Measurements from ENCODE around the gene RAVER2.

Gene RAVER2

DNA sequence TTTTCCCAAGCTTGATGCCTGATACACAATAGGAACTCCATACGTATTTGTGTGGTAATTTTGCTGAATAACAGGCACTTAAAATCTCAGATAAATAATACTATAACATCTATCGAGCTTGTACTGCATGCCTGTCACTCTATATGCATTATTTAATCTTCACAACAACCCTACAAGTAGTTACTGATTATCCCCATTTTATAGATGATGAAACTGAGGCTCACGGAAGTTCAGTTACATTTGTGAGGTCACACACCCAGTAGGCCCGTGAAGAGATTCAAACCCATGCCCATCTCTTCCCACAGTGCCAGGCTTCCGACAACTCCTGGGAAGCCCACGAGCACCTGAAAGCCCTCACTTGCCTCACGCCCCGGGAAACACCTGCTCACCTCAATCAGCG, 98.8 kb downstream of the RAVER2 start:
- peaks cover 4% of the 10 kb centered on the region for H3K4me1 ChIP-seq (ENCODE audit: insufficient read depth, poor library complexity, severe bottlenecking)

GRCh38 chr1:64844175-64844574, 99.3 kb downstream of the RAVER2 start:
- Histone ChIP-seq H3K9me3 (ENCODE audit: severe bottlenecking) (no peaks in the 10 kb centered on the region), H3K27me3 (ENCODE audit: insufficient read depth, poor library complexity, severe bottlenecking) (no peaks in the 10 kb centered on the region), H3K4me1 (ENCODE audit: insufficient read depth, poor library complexity, severe bottlenecking) (peaks cover 4% of the 10 kb centered on the region), H3K36me3 (ENCODE audit: low read depth) (peaks cover 11% of the 10 kb centered on the region), H3K27ac (ENCODE audit: poor library complexity, severe bottlenecking) (no peak overlapping the region), H3K4me3 (ENCODE audit: severe bottlenecking) (no peak overlapping the region)
- TF ChIP-seq, protein P1, sequence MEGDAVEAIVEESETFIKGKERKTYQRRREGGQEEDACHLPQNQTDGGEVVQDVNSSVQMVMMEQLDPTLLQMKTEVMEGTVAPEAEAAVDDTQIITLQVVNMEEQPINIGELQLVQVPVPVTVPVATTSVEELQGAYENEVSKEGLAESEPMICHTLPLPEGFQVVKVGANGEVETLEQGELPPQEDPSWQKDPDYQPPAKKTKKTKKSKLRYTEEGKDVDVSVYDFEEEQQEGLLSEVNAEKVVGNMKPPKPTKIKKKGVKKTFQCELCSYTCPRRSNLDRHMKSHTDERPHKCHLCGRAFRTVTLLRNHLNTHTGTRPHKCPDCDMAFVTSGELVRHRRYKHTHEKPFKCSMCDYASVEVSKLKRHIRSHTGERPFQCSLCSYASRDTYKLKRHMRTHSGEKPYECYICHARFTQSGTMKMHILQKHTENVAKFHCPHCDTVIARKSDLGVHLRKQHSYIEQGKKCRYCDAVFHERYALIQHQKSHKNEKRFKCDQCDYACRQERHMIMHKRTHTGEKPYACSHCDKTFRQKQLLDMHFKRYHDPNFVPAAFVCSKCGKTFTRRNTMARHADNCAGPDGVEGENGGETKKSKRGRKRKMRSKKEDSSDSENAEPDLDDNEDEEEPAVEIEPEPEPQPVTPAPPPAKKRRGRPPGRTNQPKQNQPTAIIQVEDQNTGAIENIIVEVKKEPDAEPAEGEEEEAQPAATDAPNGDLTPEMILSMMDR (IDR thresholded peaks at IDR 0.05; ENCODE audit: poor library complexity, severe bottlenecking): no peak
- ATAC-seq (ENCODE audit: low read depth) (no peak), DNase-seq (ENCODE audit: low spot score) (no peak)

More for the DNA sequence above, 98.8 kb downstream of the RAVER2 start:
- TF ChIP-seq, protein P1 (IDR thresholded peaks at IDR 0.05; ENCODE audit: poor library complexity, severe bottlenecking): no peak
- Histone ChIP-seq H3K27ac (ENCODE audit: poor library complexity, severe bottlenecking) (no peak overlapping the region), H3K4me3 (ENCODE audit: severe bottlenecking) (no peak overlapping the region), H3K27me3 (ENCODE audit: insufficient read depth, poor library complexity, severe bottlenecking) (no peaks in the 10 kb centered on the region), H3K9me3 (ENCODE audit: severe bottlenecking) (no peaks in the 10 kb centered on the region), H3K36me3 (ENCODE audit: low read depth) (peaks cover 11% of the 10 kb centered on the region)
- no peak for DNase-seq (ENCODE audit: low spot score)
- ATAC-seq (ENCODE audit: low read depth): no peak

GRCh38 chr1:64844609-64845008, 99.7 kb downstream of the RAVER2 start:
- TF ChIP-seq, protein P1 (IDR thresholded peaks at IDR 0.05; ENCODE audit: poor library complexity, severe bottlenecking): no peak
- no peak for DNase-seq (ENCODE audit: low spot score)
- peaks cover 11% of the 10 kb centered on the region for H3K36me3 ChIP-seq (ENCODE audit: low read depth)

GRCh38 chr1:64845831-64846425, 101.1 kb downstream of the RAVER2 start:
- TF ChIP-seq, protein P1 (IDR thresholded peaks at IDR 0.05; ENCODE audit: poor library complexity, severe bottlenecking): no peak
- DNase-seq (ENCODE audit: low spot score): no peak
- no peak overlapping the region for H3K27ac ChIP-seq (ENCODE audit: poor library complexity, severe bottlenecking)
- H3K4me3 ChIP-seq (ENCODE audit: severe bottlenecking): no peak overlapping the region
- ATAC-seq (ENCODE audit: low read depth): no peak
- no peaks in the 10 kb centered on the region for H3K27me3 ChIP-seq (ENCODE audit: insufficient read depth, poor library complexity, severe bottlenecking)
- H3K4me1 ChIP-seq (ENCODE audit: insufficient read depth, poor library complexity, severe bottlenecking): peaks cover 4% of the 10 kb centered on the region
- H3K9me3 ChIP-seq (ENCODE audit: severe bottlenecking): no peaks in the 10 kb centered on the region
- H3K36me3 ChIP-seq (ENCODE audit: low read depth): peaks cover 8% of the 10 kb centered on the region

More at GRCh38 chr1:64844609-64845008, 99.7 kb downstream of the RAVER2 start:
- Histone ChIP-seq H3K27me3 (ENCODE audit: insufficient read depth, poor library complexity, severe bottlenecking) (no peaks in the 10 kb centered on the region), H3K4me1 (ENCODE audit: insufficient read depth, poor library complexity, severe bottlenecking) (peaks cover 4% of the 10 kb centered on the region), H3K4me3 (ENCODE audit: severe bottlenecking) (no peak overlapping the region), H3K27ac (ENCODE audit: poor library complexity, severe bottlenecking) (no peak overlapping the region), H3K9me3 (ENCODE audit: severe bottlenecking) (no peaks in the 10 kb centered on the region)
- ATAC-seq (ENCODE audit: low read depth): no peak
